ENCODE data around the gene CCDC146.
"Not testable (repeated sequence)": the region's sequence is repeated elsewhere in the genome, so short reads cannot be mapped to it uniquely, and the experiment has no call there.

Gene CCDC146
- long read RNA-seq, donor 1, partial matches to known transcripts, result 0 of 9 reads
- long read RNA-seq, donor 1, other reads (novel, unspliced or antisense), result 5 of 9 reads
- long read RNA-seq, donor 2, partial matches to known transcripts, result 0 of 1 reads
- long read RNA-seq, donor 2, other reads (novel, unspliced or antisense), result 0 of 1 reads
- long read RNA-seq, donor 3, partial matches to known transcripts, result 57 of 61 reads
- long read RNA-seq, donor 3, other reads (novel, unspliced or antisense), result 0 of 61 reads
- long read RNA-seq, donor 4, partial matches to known transcripts, result 0 of 7 reads
- long read RNA-seq, donor 4, other reads (novel, unspliced or antisense), result 0 of 7 reads
- long read RNA-seq, donor 5, partial matches to known transcripts, result 13 of 16 reads
- long read RNA-seq, donor 5, other reads (novel, unspliced or antisense), result 0 of 16 reads
- long read RNA-seq, donor 6, partial matches to known transcripts, result 0 of 5 reads
- long read RNA-seq, donor 6, other reads (novel, unspliced or antisense), result 0 of 5 reads
- long read RNA-seq, donor 7, partial matches to known transcripts, result 0 of 5 reads
- long read RNA-seq, donor 7, other reads (novel, unspliced or antisense), result 0 of 5 reads
- long read RNA-seq, donor 8, transcript CCDC146-204 (5 exons, 1,554 nt), result major isoform, 9 of 10 reads
- long read RNA-seq, donor 8, partial matches to known transcripts, result 0 of 10 reads
- long read RNA-seq, donor 8, other reads (novel, unspliced or antisense), result 0 of 10 reads

- DNase-seq, result peak; percentile 86
Measured at GRCh38 chr7:77121860-77122681, at the start of gene CCDC146. CCDC146 (plus strand) TSS chr7:77122615; CDS start chr7:77167669, 45,054 bp downstream.

GRCh38 chr7:77074786-77075396, 47.5 kb upstream of the CCDC146 start:
- not testable (repeated sequence) for DNase-seq

GRCh38 chr7:77077060-77077459, 45.4 kb upstream of the CCDC146 start:
- not testable (repeated sequence) for DNase-seq

GRCh38 chr7:77079112-77079511, 43.3 kb upstream of the CCDC146 start:
- DNase-seq, result not testable (repeated sequence)

GRCh38 chr7:77079624-77080023, 42.8 kb upstream of the CCDC146 start:
- DNase-seq, result not testable (repeated sequence)

GRCh38 chr7:77080236-77080635, 42.2 kb upstream of the CCDC146 start:
- not testable (repeated sequence) for DNase-seq

GRCh38 chr7:77082192-77082591, 40.2 kb upstream of the CCDC146 start:
- not testable (repeated sequence) for DNase-seq

- not testable (repeated sequence) for DNase-seq
Measured at GRCh38 chr7:77092301-77092700, 30.1 kb upstream of the CCDC146 start.

- not testable (repeated sequence) for DNase-seq
Measured at GRCh38 chr7:77100501-77100900, 21.9 kb upstream of the CCDC146 start.

GRCh38 chr7:77101187-77101586, 21.2 kb upstream of the CCDC146 start:
- DNase-seq, result not testable (repeated sequence)

- not testable (repeated sequence) for DNase-seq
Measured at GRCh38 chr7:77102671-77103070, 19.7 kb upstream of the CCDC146 start.

GRCh38 chr7:77105904-77106303, 16.5 kb upstream of the CCDC146 start:
- DNase-seq, result not testable (repeated sequence)

- not testable (repeated sequence) for DNase-seq
Measured at GRCh38 chr7:77107659-77108058, 14.8 kb upstream of the CCDC146 start.

GRCh38 chr7:77108362-77108761, 14.1 kb upstream of the CCDC146 start:
- not testable (repeated sequence) for DNase-seq

- not testable (repeated sequence) for DNase-seq
Measured at GRCh38 chr7:77112719-77113306, 9.6 kb upstream of the CCDC146 start.

- not testable (repeated sequence) for DNase-seq
Measured at GRCh38 chr7:77125486-77125885, 3.1 kb downstream of the CCDC146 start.

- peak; percentile 5 for DNase-seq
Measured at GRCh38 chr7:77127009-77127408, 4.6 kb downstream of the CCDC146 start.

GRCh38 chr7:77128582-77129410, 6.4 kb downstream of the CCDC146 start:
- not testable (repeated sequence) for DNase-seq

- not testable (repeated sequence) for DNase-seq
Measured at GRCh38 chr7:77131781-77132180, 9.4 kb downstream of the CCDC146 start.

- DNase-seq, result not testable (repeated sequence)
Measured at GRCh38 chr7:77138668-77139067, 16.3 kb downstream of the CCDC146 start.
